Right hindlimb (tissue), 1 donor: ENCODE measurements around the gene FOXE3.
A peak's percentile ranks its signal among the peaks of the same experiment; 100 is the strongest.
"Not testable (repeated sequence)": the region's sequence is repeated elsewhere in the genome, so short reads cannot be mapped to it uniquely, and the experiment has no call there.

ENCODE experiments used
- DNase-seq: peaks from one replicate; pipeline ENCODE4 v3.0.0-alpha.2; 2018

Gene FOXE3

DNA sequence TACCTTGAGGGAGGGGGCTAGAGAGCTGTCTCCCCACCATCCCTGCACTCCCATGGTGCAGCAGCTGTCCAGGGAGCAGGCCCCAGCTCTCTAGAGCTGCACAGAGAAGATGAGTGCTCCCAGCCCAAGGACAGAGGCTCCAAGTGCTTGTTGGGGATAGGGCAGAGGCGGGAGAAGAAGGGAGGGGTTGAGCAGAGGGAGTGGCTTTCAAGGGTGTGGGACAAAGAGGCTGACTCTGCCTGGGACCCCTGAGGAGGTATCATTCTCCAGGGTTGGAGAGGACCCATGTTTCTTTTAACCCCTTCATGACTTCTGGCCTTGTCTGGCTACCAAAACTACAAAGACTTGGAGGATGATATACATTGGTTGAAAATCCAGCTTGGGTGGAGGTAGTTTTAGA, 36.3 kb downstream of the FOXE3 start:
- no peak for DNase-seq

DNA sequence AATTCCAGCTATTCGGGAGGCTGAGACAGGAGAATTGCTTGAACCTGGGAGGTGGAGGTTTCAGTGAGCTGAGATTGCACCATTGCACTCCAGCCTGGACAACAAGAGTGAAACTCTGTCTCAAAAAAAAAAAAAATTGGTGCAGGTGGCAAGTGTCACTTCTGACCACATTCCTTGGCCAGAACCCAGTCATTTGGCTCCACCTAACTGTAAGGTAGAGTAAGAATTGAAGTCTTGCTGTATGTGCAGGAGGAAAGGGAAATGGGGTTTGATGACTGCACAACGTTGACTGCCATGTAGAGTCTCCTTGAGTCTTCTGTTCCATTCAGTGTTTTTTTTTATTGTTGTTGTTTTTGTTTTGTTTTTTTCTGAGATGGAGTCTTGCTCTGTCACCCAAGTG, 37.8 kb downstream of the FOXE3 start:
- DNase-seq = not testable (repeated sequence)

DNA sequence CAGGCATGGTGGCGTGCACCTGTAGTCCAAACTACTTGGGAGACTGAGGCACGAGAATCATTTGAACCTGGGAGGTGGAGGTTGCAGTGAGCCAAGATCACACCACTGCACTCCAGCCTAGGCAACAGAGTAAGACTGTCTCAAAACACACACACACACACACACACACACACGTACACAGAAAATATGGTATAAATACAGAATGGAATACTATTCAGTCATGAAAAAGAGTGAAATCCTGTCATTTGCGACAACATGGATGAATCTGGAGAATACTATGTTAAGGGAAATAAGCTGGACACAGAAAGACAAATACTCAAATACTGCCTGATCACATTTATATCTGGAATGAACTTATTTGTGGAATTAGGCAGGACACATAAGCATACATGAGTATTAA, 40.2 kb downstream of the FOXE3 start:
- no peak for DNase-seq

DNA sequence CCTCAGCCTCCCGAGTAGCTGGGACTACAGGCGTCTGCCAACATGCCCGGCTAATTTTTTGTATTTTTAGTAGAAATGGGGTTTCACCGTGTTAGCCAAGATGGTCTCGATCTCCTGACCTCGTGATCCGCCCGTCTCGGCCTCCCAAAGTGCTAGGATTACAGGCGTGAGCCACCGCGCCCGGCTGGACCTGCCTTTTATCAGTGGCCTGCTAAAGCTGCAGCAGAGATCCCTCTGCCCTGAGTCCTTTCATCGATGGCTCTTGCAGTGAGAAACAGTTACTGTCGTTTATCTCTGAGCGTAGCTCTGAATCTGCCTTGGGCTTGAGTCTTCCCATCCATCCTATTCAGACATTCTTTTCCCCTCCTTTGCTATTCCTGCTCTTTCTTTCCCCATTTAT, 41.5 kb downstream of the FOXE3 start:
- not testable (repeated sequence) for DNase-seq

DNA sequence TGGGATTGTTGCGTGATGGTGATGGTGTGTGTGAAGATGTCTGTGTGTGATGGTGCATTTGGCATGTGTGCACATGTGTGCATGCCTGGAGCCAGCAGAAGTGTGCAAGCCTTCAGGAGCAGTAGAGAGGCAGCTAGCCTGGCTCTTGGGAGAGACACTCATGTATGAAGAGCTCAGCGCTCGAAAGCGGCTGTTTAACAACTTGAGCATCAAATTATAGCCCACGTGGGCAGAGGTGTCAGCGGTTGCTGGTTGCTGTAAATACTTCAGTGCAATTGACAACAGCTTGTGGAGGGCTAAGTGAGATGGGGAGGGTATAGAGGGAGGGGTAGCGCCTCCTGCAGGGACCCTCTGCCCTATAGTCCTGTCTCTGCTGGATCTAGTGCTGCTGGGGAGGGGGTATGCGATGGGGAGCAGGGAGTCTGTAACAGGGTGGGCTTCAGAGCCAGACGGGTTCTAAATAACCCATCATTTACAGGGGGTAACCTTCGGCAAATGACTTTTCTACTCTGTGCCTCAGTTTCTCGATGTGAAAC, 43.2 kb downstream of the FOXE3 start:
- no peak for DNase-seq

DNA sequence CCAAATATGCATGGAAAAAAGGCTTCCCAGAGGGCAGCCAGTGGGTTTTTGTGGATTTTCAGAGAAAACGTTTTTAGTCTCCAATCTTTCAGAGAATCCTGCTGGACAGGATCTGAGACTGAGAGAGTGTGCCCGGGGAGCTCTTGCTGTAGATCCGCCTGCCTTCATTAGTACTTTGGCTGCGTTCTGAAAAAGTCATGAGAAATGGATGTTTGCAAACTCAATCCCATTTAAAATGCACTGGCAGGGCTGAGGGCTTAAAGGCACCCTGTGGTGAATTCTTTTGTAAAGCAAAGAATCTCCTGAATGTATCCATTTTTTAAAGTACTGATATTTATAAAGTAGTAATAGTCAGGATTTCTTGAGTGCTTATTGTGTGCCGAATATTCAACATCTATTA, 44.0 kb downstream of the FOXE3 start:
- no peak for DNase-seq

DNA sequence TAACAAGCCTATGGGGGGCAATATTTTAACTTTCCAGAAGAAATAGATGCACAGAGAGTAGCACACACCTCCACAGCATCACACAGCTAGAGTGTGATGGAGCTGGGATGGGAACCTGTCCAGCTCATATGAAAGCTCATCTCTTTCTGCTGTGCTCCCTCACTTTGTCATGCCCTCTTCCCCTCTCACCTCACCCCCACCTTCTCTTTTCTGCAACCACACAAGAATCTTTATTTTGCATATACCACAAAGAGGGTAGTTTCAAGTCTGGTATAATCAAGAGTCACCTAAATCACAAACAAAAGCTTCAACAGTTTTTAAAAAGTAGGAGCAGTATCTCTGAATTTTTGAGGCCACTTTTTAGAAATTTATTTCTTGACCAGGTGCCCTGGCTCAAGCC, 44.4 kb downstream of the FOXE3 start:
- no peak for DNase-seq

DNA sequence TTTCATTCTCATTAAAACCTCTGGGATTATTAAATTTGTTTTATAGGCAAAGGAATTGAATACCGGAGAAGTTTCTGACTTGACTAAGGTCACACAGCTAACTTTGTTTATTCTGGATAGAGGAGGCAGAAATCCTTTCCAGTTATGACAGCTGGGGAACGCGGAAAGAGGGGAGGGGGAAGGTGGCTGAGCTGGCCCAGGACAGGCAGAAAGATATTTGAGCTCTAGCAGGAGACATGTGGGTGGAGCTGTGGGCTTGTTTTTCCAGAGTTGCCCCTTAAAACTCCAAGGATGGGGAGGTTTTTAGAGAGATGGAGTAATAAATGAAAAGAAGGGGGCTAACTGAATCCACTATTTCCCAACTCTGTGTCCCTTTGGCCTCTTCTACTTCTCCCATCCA, 49.5 kb downstream of the FOXE3 start:
- DNase-seq = peak; percentile 52
